DOHH2 (cell line): ENCODE results near the gene TMEM37.

Experiments
- H3F3A ChIP-seq: fragments of 200-600 bp; sonication (generic), shearing (Covaris generic); 2 replicates; pipeline ENCODE4 v1.6.0; 2016; ENCODE audit warnings: antibody characterized with exemption, mild to moderate bottlenecking; ENCODE audit not compliant: control insufficient read depth, insufficient read depth
- H3K27ac ChIP-seq: fragments of 200-600 bp; sonication (generic); 2 replicates; pipeline ENCODE4 v1.5.1; 2014; ENCODE audit warnings: low read depth, mild to moderate bottlenecking, low read length, moderate library complexity
- H3K27me3 ChIP-seq: fragments of 200-600 bp; sonication (generic); 2 replicates; pipeline ENCODE4 v1.6.1; 2014; ENCODE audit warnings: mild to moderate bottlenecking, low read length, mixed read lengths; ENCODE audit not compliant: control insufficient read depth
- H3K36me3 ChIP-seq: fragments of 200-600 bp; sonication (generic); 2 replicates; pipeline ENCODE4 v1.6.1; 2014; ENCODE audit warnings: mild to moderate bottlenecking, low read length, moderate library complexity, mixed read lengths; ENCODE audit not compliant: control insufficient read depth
- H3K4me1 ChIP-seq: fragments of 200-600 bp; sonication (generic); 2 replicates; pipeline ENCODE4 v1.6.1; 2014; ENCODE audit warnings: mild to moderate bottlenecking, low read length, mixed read lengths; ENCODE audit not compliant: control insufficient read depth
- H3K4me2 ChIP-seq: fragments of 200-600 bp; sonication (generic); 2 replicates; pipeline ENCODE4 v1.6.0; 2014; ENCODE audit warnings: mild to moderate bottlenecking, low read length, moderate library complexity
- H3K4me3 ChIP-seq: fragments of 200-600 bp; sonication (generic); 2 replicates; pipeline ENCODE4 v1.5.1; 2014; ENCODE audit warnings: mild to moderate bottlenecking, low read length, mixed read lengths
- H3K79me2 ChIP-seq: fragments of 200-600 bp; sonication (generic); 2 replicates; pipeline ENCODE4 v1.6.1; 2014; ENCODE audit warnings: mild to moderate bottlenecking, low read length, mixed read lengths; ENCODE audit not compliant: control insufficient read depth
- H3K9me2 ChIP-seq: fragments of 200-600 bp; sonication (generic); replicated peaks from 2 replicates; pipeline ENCODE4 v1.6.1; 2014; ENCODE audit warnings: mild to moderate bottlenecking, low read length, mixed read lengths; ENCODE audit not compliant: control insufficient read depth
- H3K9me3 ChIP-seq: fragments of 200-600 bp; sonication (generic); 2 replicates; pipeline ENCODE4 v1.6.1; 2014; ENCODE audit warnings: antibody characterized with exemption, low read length, mixed read lengths; ENCODE audit not compliant: control insufficient read depth, insufficient read depth
- H4K20me1 ChIP-seq: fragments of 200-600 bp; sonication (generic); 2 replicates; pipeline ENCODE4 v1.6.0; 2014; ENCODE audit warnings: low read depth, mild to moderate bottlenecking, antibody characterized with exemption, low read length, moderate library complexity; ENCODE audit not compliant: control insufficient read depth, insufficient read depth
- EZH2phosphoT487 ChIP-seq: fragments of 200-600 bp; sonication (generic); IDR thresholded peaks from 2 replicates; pipeline ENCODE4 v1.6.1; 2017; ENCODE audit warnings: borderline replicate concordance, mild to moderate bottlenecking, antibody characterized with exemption, low read length, moderate library complexity, mixed read lengths
- TF ChIP-seq, protein P1 (sequence below): fragments of 200-600 bp; sonication (generic); IDR thresholded peaks from one replicate; pipeline ENCODE4 v1.5.1; 2014; ENCODE audit warnings: antibody characterized with exemption, mild to moderate bottlenecking, low read depth, low read length; ENCODE audit not compliant: poor library complexity, severe bottlenecking

Gene TMEM37

DNA sequence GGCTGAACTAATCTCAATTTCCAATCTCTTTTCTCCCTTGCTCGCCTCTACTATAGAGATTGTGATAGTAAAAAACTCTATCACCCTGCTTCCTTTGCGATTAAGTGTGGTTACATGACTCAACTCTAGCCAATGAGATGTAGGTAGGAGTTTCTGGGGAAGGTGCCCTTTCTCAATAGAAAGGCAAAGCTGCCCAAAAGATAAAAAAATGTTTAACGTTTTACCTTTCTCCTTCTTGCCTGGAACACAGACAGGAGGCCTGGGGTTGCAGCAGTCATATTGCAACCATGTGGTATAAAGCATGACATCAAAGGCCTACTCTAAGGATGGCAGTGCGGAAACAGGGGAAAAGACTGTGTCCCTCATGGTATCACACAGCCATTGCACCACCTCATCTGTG is 31.5 kb downstream of the TMEM37 start:
- no peak overlapping the region for H3K27ac ChIP-seq
- H3F3A ChIP-seq = no peaks in the 10 kb centered on the region
- no peaks in the 10 kb centered on the region for H3K9me3 ChIP-seq
- no peaks in the 10 kb centered on the region for H3K36me3 ChIP-seq
- H3K9me2 ChIP-seq = no peaks in the 10 kb centered on the region
- H3K4me3 ChIP-seq = no peak overlapping the region
- H3K4me2 ChIP-seq = no peak overlapping the region
- H3K79me2 ChIP-seq = no peaks in the 10 kb centered on the region
- TF ChIP-seq EZH2phosphoT487 = no peak
- TF ChIP-seq, protein P1, sequence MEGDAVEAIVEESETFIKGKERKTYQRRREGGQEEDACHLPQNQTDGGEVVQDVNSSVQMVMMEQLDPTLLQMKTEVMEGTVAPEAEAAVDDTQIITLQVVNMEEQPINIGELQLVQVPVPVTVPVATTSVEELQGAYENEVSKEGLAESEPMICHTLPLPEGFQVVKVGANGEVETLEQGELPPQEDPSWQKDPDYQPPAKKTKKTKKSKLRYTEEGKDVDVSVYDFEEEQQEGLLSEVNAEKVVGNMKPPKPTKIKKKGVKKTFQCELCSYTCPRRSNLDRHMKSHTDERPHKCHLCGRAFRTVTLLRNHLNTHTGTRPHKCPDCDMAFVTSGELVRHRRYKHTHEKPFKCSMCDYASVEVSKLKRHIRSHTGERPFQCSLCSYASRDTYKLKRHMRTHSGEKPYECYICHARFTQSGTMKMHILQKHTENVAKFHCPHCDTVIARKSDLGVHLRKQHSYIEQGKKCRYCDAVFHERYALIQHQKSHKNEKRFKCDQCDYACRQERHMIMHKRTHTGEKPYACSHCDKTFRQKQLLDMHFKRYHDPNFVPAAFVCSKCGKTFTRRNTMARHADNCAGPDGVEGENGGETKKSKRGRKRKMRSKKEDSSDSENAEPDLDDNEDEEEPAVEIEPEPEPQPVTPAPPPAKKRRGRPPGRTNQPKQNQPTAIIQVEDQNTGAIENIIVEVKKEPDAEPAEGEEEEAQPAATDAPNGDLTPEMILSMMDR = no peak
- H3K27me3 ChIP-seq = peaks cover 2% of the 10 kb centered on the region; the same call in 1 of the 2 replicates
- no peaks in the 10 kb centered on the region for H3K4me1 ChIP-seq
- H4K20me1 ChIP-seq = no peaks in the 10 kb centered on the region

DNA sequence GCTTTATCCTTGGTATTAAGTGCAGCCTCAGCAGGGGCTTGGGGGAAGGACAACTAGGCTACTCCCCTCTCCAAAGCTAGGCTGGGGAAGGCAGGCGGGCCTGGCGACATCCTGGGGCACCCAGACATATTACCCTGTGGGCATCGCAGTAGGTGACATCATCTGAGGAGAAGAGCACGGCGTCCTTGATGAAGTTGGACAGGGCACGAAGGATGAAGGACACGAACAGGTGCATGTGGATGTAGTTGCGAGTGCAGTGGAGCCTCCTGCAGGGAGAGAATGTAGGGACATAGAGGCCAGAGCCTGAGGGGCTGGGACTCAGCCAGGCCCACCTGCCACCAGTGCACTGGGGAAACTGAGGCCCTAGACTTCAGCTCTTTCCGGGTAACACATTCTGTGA is 32.3 kb downstream of the TMEM37 start:
- Histone ChIP-seq H3K4me3 (no peak overlapping the region), H3K4me2 (no peak overlapping the region), H3K9me2 (no peaks in the 10 kb centered on the region), H3K27ac (no peak overlapping the region), H3K4me1 (no peaks in the 10 kb centered on the region), H3K27me3 (peaks cover 9% of the 10 kb centered on the region), H3F3A (no peaks in the 10 kb centered on the region), H3K79me2 (no peaks in the 10 kb centered on the region), H3K36me3 (no peaks in the 10 kb centered on the region), H3K9me3 (no peaks in the 10 kb centered on the region), H4K20me1 (no peaks in the 10 kb centered on the region)
- TF ChIP-seq, protein P1 = no peak
- no peak for TF ChIP-seq EZH2phosphoT487

DNA sequence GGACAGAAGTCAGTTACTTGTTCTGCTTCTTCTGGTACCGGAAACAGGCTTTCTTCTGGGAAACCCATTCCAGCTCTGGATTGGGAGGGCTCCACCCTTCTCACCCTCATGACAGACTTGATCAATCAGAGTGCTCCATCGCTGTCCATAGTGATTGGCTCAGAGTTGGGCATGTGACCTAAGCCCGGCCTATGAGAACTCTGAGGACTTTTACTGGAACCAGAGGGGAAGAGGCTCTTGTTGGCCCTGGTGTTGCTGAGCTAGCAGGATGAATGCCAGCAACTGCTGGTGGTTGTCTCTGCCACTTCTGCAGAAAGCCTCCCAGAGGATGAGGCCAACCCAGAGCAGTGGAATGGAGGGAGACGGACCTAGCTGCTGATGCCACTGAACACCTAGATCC is 33.3 kb downstream of the TMEM37 start:
- Histone ChIP-seq H3K4me2 (no peak overlapping the region), H3K9me2 (no peaks in the 10 kb centered on the region), H3K4me1 (no peaks in the 10 kb centered on the region), H3K27me3 (peaks cover 12% of the 10 kb centered on the region), H3K4me3 (no peak overlapping the region), H3K79me2 (no peaks in the 10 kb centered on the region), H3K9me3 (no peaks in the 10 kb centered on the region), H3K27ac (no peak overlapping the region), H3K36me3 (no peaks in the 10 kb centered on the region), H4K20me1 (no peaks in the 10 kb centered on the region), H3F3A (no peaks in the 10 kb centered on the region)
- TF ChIP-seq, protein P1 = no peak
- no peak for TF ChIP-seq EZH2phosphoT487

DNA sequence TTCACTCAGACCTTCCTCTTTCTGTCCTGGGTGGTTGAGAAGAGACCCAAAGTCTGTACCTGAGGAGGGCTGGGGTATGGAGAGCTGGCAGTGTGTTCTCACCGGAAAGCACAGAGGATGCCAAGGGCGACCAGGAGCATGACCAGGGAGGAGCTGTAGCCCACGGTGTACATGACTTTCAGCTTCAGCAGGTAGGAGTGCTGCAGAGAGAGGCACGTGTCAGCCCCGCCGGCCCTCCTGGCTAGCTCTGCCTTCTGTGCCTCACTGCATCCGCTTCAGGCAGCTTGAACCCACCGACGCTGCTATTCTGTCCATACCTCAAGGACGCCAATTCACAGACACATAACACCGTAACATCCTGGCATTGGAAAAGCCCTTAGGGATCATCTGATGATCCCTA is 34.0 kb downstream of the TMEM37 start:
- Histone ChIP-seq H3F3A (no peaks in the 10 kb centered on the region), H3K4me3 (no peak overlapping the region), H3K27me3 (peaks cover 12% of the 10 kb centered on the region), H3K9me2 (no peaks in the 10 kb centered on the region), H4K20me1 (no peaks in the 10 kb centered on the region), H3K36me3 (no peaks in the 10 kb centered on the region), H3K4me2 (no peak overlapping the region), H3K9me3 (no peaks in the 10 kb centered on the region), H3K27ac (no peak overlapping the region), H3K79me2 (no peaks in the 10 kb centered on the region), H3K4me1 (no peaks in the 10 kb centered on the region)
- TF ChIP-seq EZH2phosphoT487 = no peak
- TF ChIP-seq, protein P1 = no peak
